DMS53 (cell line): ENCODE measurements around the gene COX6B2.
A peak's percentile ranks its signal among the peaks of the same experiment; 100 is the strongest.

Experiments
- DNase-seq: peaks from one replicate; lab custom pipeline; 2025; lab: John Stamatoyannopoulos, UW

The COX6B2 gene

DNA sequence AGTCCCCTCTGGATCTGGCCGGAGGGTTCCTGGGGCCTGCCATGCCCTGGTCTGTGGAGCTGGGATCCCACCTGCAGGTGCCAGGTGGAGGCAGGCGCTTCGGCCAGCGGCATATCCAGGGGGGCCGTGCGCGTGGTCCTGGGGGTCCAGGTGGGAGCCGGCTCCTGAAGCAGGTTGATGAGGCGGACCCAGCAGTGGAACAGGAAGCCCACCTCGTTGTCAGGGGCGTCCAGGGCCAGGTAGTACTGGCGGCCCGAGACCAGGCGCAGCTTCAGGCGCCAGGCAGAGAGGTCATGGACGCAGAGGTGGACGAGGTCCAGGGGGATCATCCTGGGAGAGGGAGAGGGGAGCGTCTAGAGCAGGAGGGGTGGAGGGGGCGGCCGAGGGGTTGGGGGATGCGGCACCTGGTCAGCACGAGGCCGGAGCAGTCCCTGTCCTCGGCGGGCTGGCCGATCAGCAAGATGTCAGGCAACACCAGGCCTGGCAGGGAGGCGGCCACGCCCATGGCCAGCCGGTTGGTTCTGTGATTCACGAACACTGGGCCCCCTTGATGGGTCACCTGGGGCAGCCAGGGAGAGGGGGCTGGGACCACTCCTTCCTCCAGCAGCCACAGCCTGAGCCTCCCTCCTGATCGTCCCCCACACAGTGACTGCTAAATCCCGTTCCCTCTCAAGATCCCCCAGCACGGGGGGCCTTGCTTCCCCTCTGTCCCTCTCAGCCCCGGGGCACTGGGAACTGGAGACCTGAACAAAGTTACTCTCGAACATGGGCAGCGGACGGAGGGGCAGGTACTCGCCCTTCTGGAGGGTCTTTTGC is 7.9 kb upstream of the COX6B2 start:
- no peak for DNase-seq

DNA sequence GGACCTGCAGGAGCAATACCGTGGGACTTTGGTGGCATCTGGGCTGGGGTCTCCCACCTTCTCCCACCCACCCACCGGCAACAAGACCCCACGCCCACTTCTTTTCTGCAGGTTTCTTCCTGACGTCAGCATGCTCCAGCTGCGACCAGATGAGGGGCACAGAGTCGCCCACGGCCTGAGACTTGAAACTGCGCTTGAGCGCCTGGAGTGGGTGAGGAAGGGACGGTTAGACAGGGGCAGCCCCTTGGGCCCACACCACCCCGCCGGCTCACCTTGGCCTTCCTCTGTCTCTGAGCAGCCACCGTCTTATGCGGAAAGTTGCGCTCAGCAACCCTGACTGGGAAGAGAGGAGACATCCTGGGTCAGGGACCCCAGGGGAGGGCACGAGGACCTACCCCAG is 6.4 kb upstream of the COX6B2 start:
- no peak for DNase-seq

DNA sequence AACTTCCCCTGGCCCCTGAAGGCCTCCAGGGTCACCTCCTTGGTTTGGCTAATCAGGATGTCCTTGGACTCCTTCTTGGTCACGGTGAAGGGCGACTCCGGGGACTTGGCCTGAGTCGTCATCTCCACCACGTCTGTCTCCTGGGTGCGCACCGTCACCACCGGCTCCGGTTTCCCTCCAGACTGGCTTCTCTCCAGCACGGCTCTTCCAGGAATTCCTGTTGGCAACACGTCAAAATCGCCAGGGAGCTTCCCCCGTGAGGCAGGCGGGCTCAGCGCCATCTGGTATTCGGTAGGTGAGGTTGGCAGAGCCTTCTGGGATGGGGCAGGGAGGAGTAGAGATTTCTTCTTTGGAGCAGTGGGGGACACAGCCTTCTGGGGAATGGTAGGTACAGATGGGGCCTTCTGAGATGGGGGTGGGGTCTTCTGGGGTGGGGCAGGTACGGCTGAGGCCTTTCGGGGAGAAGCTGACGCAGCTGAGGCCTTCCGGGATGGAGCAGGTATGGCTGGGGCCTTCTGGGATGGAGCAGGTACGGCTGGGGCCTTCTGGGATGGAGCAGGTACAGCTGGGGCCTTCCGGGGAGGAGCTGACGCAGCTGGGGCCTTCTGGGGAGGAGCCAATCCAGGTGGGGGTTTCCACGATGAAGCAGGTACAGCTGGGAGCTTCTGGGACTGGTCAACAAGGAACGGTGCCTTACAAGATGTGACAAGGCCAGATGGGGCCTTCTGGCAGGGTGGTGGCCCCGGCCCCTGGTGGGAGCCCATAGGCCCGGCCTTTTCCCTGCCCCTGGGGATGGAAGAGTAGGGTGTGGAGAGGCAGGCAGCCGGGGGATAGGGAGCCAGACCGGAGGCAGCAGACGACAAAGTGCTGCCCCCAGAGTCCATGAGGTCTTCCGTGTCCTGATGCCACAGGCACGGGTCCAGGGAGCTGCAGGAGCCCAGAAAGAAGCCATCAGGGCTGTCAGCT is 4.7 kb upstream of the COX6B2 start:
- DNase-seq: peak; percentile 31

DNA sequence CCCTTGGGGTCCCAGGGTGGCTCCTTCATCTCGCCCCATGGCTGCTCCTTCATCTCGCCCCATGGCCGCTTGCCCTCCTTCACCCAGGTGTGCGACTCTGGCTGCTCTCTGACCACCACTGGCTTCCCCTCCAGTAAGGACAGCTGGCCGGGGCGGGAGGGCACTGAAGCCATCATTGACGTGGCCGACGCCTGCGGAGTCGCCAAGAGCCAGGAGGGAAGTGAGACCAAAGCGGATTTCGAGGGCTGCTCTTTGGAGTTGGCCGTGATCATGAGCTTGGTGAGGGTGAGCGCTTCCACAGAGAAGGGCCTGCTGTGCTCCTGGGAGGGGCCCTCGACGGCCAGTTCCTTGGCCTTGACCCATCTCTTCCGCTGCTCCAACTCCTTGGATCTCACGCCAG is 4.0 kb upstream of the COX6B2 start:
- no peak for DNase-seq

DNA sequence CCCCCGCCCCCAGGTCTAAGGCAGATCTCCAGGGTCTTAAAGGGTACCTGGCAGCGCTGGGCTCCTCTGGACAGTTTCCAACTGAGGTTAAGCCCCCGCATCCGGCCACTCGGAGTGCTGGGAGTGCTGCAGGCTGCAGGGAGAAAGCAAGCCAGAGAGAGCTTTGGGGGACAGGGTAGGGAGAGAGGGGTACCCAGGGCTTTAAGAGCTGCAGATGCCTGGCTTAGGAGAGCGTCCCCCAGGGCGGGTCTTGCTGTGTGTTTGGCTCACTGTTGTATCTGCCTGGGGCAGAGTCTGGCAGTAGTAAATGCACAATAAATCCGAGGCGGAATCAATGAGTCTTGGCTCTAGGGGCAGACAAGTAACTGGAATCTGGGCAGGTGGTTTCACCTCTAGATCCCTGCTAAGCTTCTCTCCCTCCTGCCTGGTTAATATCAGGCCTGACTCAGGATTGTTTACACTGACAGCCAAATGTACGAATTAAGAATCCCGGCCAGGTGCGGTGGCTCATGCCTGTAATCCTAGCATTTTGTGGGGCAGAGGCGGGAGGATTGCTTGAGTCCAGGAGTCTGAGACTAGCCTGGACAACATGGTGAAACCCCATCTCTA is 798 bp upstream of the COX6B2 start:
- no peak for DNase-seq

DNA sequence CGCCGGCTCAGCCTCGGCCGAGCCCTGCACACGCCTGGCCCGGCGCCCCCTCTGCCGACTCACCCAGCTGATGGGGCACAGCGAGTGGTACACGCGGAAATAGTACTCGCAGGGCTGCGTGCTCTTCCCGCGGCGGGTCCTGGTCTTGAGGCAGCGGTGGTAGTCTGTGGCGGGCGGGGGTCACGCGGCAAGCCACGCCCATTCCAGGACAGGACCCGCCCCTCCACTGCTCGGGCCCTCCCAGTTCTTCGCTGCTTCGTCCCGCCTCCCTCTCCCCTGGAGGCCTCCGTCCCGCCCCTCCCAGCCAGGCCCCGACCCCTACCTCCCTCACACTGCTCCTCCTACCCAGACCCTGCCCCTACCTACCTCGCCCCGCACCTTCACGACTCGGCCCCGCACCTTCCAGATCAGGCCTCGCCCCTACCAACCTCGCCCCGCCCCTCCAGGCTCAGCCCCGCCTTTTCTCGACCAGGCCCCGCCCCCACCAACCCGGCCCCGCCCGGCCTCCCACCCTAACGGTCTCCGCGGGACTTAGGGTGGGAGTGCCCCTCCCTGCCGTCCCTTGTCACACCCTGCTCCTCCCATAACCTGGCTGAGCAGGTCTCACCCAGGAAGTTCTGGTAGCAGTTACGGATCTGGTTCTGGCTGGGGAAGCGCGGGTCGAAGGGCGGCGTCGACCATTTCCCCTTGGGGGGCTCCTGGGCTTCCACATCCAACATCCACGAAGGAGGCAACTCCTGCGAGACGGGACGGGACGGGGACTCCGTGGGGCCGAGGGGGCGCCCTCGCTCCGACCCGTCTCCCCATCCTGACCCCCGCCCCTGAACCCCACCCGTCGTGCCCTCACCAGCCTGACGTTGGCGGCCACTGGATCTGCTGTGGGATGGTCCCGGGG is 469 bp downstream of the COX6B2 start:
- DNase-seq: peak; percentile 65

DNA sequence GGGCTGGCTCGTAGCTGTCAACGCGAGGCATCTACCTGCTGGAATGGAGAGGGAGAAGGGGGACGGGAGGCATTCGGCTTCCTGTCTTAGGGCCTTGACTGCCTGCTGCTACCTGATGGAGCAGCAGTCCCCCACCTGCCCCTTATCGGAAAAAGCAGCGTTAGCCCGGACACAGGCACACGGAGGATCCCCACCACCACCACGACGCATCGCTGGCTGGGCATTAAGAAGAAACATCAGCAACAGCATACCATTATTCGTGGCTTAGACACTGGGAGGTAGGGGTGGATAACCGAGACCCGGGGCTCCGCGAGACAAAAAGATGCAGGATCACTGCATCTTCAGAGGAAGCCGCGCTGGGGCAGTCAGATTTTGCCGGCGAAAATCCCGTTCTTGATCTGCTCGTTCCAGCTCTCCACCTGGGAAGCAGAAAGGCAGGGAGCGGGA is 1.1 kb downstream of the COX6B2 start:
- no peak for DNase-seq

DNA sequence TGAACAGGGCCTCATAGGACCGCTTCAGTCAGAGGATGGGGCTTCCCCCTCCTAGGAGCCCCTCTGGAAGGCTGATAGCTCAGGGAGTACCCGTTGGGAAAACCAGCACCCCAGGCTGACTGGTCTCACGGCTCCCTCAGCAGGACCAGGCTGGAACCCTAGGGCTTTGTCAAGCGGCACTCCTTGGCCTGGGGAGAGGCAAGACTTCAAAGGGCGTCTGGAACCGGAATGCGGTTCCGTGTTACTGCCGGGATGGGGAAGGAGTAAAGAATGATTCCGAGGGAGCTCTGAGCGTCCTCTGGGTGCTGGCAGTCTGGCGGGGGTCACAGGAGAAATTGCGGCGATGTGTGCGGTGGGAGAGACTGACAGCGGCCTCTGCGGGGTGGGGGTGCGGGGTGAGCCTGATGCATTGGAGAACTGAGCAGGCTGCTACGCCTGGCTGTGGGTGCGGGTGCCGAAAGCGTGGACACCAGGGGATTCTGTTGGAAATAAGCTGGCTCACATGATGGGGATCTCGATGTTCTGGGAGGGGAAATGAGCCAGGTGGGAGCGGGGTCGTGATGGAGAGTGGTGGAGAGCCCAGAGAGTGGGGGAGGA is 1.9 kb downstream of the COX6B2 start:
- peak; percentile 38 for DNase-seq

DNA sequence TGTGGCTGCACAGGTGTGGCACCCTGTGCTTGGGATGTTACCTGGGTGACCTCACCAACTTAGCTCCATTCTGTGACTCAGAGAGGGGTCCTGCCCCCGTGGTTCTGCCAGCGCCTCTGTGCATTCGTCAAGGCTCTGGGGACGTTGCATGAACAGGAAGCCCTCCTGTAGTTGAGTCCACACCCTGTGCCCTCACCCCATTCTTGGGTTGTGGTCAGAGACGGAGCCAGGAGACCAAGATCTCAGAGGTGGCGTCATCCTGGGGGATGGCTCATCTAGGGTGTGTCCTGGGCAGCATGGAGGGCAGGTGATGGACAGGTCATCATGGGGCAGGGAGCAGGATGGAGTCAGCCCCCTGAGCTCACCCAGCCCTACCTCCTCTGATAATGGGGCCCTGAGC is 2.5 kb downstream of the COX6B2 start:
- no peak for DNase-seq

DNA sequence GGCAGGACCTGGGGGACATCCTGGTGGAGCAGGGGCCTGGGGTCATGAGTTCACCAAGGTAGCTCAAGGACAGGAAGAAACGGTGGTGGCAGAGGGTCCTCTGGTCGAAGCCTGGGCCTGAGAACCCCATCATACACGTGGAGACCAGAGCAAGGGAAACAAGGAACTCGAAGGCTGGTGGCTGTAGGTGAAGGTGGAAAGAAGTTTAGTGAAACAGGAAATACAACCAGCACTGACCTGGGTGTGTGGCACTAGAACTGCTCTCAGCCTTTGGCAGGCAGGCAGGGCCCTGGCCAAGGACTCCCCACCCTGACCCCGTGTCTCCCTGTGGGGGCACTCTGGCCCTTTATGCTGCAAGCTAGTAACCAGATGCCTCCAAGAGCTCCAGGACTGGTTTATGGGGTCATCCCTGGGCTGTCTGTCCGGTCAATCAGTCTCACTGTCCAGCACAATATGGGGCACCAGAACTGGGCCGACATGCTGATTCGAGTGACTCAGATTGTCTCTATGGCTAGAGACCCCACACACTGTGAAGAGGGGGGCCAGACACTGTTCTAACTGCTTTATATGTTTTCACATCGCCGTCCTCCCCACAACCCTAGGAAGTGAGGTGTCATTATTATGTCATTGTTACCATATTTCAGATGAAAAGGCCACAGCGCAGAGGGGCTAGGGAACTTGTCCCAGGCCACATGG is 3.8 kb downstream of the COX6B2 start:
- DNase-seq: peak; percentile 25

DNA sequence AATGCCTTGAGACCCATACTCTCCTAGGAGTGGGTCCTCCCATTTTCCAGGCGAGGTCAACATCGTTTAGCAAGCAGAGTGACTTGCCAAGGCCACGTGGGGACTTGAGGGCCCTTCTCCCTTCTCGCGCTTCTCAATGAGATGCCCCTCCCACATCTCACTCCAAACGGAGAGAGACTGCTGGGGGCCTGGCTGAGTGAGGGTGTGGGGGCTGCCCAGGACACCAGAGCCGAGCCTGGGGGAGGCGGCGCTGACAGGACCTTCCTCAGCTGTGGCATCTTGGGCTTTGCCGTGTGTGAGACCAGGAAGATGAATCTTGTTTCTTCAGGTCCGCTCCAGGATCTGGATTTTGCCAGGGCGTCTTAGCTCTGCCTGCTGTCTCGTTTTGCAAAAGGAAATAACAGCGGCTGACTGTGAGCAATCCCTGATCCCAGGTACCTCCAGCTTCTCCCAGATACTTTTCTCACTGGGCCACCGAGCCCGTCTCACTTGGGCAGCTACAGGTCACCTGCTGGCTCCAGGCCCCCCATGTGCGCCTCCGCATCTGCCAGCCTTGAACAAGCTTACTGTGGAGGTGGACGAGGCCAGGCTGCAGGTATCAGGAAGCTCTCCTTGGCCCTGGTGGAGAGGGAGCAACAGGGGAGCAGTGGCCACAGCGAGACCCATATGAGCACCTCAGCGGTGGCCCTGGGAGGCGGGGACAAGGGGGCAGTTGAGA is 6.0 kb downstream of the COX6B2 start:
- no peak for DNase-seq

DNA sequence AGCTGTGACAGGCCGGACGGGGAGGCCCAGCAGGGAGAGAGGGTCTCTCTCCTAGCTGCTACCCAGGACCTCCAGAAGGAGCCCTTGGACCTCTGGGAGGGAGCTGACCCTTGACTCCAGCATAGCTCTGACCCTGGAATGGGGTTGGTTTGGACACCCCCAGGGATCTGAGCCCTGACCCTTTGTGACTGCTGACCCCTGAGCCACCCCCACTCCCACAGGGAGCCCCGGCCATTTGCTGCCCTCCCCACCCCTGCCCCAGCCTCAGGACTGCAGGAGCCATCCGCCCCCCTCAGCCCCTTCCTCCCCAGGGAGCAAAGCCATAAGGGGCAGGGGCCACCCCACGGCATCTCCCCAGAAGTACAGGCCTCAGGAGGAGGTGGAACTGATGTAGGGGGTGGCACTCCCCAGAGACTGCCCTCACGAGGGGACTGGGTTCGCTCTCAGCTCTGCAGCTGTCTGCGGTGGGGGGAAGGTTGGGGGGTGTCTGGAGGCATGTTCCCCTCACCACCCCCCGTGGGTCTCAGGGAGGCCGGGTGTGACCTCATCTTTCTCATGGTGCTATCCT is 7.0 kb downstream of the COX6B2 start:
- DNase-seq: no peak

DNA sequence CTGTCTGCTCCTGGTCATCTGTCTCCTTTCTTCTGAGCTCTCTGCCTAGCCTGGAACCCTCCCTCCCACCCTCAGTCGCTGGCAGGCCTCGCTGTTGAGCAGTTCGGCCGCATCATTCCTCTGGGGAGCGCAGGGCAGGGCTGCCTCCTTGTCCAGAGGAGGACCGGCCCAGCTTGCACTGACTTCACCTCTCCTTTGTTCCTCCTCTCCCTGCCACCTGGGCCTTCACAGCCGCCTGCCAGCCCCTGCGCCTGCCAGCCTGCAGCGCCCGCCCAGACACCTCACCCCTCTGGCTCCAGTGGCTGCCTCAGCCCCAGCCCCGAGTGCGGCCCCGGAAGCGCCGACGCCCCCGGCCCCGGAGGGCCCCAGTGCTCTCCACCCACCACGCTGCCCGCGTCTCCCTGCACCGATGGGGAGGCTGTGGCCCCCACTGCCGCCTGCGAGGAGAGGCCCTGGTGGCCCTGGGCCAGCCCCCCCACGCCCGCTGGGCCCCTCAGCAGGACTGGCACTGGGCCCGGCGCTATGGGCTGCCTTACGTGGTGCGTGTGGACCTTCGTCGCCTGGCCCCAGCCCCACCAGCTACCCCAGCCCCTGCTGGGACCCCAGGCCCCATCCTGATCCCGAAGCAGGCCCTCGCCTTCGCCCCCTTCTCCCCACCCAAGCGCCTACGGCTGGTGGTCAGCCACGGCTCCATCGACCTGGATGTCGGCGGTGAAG is 7.6 kb downstream of the COX6B2 start:
- DNase-seq: no peak

DNA sequence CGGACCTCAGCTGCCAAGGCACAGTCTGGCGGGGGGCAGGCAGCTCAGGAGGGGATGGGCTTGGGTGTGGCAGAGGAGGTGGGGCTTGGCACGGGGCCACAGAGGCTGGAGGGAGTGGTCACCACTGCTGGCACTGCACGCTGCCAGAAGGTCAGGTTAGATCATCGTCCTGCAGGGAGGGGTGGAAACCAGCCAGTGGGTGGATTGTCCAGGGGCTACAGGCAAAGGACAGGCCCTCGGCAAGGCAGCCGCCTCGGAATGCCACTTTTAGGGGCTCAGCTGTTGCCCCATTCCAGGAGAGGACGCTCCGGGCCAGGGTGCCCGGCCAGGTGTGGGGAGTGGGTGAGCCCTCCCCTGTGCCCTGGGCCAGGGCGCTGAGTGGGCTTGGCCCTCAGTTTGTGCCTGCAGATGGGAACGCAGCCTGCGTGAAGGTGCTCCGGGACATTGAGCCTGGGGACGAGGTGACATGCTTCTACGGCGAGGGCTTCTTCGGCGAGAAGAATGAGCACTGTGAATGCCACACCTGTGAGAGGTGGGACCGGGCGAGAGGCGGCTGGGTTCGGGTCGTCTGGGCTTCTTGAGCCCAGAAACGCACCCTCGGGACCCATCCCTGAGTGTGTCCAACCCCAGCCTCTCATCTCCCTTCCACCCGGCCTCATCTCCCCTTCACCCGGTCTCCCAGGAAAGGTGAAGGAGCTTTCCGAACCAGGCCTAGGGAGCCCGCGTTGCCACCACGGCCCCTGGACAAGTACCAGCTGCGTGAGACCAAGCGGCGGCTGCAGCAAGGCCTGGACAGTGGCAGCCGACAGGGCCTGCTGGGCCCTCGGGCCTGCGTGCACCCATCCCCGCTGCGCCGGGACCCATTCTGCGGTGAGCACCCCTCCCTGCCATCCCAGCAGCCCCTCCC is 8.4 kb downstream of the COX6B2 start:
- no peak for DNase-seq

DNA sequence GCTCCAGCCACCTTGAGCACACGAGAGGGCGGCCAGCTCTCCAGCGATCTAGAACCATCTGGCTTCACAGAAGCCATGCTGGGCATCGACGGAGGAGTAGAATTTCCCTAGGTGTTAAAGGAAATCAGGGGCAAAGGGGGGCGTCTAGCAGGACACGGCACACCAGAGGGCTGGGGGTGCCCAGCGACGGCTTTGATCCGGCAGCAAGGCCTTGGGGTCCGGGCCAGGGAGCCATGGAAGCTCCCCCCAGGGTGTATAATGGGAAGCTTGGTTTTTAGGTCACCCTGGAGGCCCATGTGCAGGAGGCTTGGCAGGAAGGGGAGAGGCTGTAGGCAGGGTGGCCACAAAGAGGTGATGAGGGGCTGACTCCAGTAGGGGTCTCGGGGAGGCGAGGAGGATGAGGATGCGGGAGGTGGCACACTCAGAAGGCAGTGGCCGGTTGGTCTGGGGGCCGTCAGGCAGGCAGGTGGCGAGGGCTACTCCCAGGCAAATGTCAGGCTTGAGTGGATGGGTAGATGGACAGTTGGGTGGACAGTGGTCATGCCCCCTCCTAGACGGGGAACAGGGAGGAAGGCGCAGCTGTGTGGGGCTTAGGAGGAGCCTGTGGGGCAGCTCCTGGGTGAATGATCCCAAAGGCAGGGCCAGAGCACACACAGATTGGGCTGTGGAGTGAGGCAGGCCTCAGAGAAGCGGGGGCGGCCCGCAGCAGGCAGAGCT is 9.3 kb downstream of the COX6B2 start:
- DNase-seq: no peak

DNA sequence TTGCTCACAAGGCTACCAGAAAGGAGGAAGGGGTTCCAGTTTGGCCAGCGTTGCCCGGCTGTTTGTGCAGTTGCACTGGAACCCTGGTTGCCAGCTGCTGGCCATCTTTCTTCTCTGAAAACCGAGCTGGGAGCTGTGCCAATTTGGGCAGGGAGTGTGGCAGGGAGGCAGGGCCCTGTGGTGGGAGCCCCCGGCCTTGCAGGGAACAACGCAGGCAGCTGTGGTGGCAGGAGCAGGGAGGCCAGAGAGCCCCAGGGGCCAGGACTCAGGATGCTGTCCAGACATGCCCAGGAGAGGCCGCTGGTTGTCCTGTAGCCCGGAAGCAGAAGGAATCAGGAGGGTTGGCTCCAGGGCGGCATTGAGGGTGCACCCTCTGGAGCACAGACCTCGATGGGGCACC is 10.1 kb downstream of the COX6B2 start:
- no peak for DNase-seq
